ENCODE results near the gene ALDH8A1. TPM values are rescaled to one million over a fixed set of nuclear protein-coding genes. Genes with fewer than 3 reads are reported as not detected.

Gene ALDH8A1, protein sequence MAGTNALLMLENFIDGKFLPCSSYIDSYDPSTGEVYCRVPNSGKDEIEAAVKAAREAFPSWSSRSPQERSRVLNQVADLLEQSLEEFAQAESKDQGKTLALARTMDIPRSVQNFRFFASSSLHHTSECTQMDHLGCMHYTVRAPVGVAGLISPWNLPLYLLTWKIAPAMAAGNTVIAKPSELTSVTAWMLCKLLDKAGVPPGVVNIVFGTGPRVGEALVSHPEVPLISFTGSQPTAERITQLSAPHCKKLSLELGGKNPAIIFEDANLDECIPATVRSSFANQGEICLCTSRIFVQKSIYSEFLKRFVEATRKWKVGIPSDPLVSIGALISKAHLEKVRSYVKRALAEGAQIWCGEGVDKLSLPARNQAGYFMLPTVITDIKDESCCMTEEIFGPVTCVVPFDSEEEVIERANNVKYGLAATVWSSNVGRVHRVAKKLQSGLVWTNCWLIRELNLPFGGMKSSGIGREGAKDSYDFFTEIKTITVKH
- 0.24 TPM in 1 of 2 replicates, not detected in the other for total RNA-seq (2021)
- long read RNA-seq: 0 reads

DNA sequence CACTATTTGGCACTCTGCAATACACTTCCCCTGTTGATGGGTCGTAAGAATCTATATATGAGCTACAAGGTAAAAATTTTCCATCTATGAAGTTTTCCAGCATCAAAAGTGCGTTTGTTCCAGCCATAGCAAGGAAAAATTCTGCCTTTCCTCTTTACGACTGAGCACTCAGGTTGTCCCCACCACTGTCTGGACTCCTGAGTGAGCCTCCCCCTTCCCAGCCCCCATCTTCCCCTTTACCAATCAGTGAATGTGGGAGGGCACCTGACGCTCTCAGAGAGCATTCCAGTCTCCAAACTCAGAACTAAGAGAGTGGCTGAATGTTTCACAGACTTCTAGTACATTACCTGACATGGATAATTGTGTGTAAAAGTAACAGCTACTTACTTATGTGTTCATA, at the start of gene ALDH8A1:
Gene ALDH8A1, minus strand, starts transcription at position 175 of the 400 bp plus-strand sequence. Its CDS starts 48 bp downstream, at position 127.
- no peak within 1 kb of the TSS for H3K14ac ChIP-seq (ENCODE audit: insufficient read depth, low read length)
- no peak within 1 kb of the TSS for H3K4me2 ChIP-seq (ENCODE audit: insufficient read depth, insufficient read length, low read length)
- no peaks in the 10 kb centered on the region for H4K20me1 ChIP-seq (ENCODE audit: control insufficient read depth, insufficient read depth, insufficient read length)
- no peak within 1 kb of the TSS for H4K5ac ChIP-seq (ENCODE audit: insufficient read length, low read depth, low read length)
- H2BK120ac ChIP-seq (ENCODE audit: low read depth, low read length, poor library complexity, severe bottlenecking): no peak within 1 kb of the TSS
- TF ChIP-seq, protein P1, sequence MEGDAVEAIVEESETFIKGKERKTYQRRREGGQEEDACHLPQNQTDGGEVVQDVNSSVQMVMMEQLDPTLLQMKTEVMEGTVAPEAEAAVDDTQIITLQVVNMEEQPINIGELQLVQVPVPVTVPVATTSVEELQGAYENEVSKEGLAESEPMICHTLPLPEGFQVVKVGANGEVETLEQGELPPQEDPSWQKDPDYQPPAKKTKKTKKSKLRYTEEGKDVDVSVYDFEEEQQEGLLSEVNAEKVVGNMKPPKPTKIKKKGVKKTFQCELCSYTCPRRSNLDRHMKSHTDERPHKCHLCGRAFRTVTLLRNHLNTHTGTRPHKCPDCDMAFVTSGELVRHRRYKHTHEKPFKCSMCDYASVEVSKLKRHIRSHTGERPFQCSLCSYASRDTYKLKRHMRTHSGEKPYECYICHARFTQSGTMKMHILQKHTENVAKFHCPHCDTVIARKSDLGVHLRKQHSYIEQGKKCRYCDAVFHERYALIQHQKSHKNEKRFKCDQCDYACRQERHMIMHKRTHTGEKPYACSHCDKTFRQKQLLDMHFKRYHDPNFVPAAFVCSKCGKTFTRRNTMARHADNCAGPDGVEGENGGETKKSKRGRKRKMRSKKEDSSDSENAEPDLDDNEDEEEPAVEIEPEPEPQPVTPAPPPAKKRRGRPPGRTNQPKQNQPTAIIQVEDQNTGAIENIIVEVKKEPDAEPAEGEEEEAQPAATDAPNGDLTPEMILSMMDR (conservative IDR thresholded peaks at IDR 0.05): no peak
- H4K91ac ChIP-seq (ENCODE audit: insufficient read length, low read depth, low read length): no peak within 1 kb of the TSS
- H3T11ph ChIP-seq (ENCODE audit: low read length): no peak within 1 kb of the TSS
- H3K4me1 ChIP-seq (ENCODE audit: insufficient read depth, low read length): no peaks in the 10 kb centered on the region
- H2BK5ac ChIP-seq (ENCODE audit: insufficient read length, low read length): no peak within 1 kb of the TSS
- no peak within 1 kb of the TSS for H2AK5ac ChIP-seq (ENCODE audit: insufficient read length, low read length)
- no peak within 1 kb of the TSS for H3K18ac ChIP-seq (ENCODE audit: insufficient read length, low read depth, low read length)
- H4K8ac ChIP-seq (replicated peaks; ENCODE audit: insufficient read length, low read depth, low read length): no peak within 1 kb of the TSS
- H3K27me3 ChIP-seq (ENCODE audit: insufficient read depth, low read length): no peaks in the 10 kb centered on the region
- H3K9me3 ChIP-seq (ENCODE audit: control insufficient read depth, low read depth, low read length): no peaks in the 10 kb centered on the region
- WGBS (ENCODE audit: extremely low coverage, insufficient read length, low lambda C conversion rate): no CpG with 5 or more reads among the region's 4 CpGs
- no peak within 1 kb of the TSS for H2BK12ac ChIP-seq (ENCODE audit: insufficient read length, low read depth, low read length)
- H3K23ac ChIP-seq (ENCODE audit: insufficient read length, low read depth, low read length): no peak within 1 kb of the TSS
- H2BK20ac ChIP-seq (ENCODE audit: low read depth, low read length, poor library complexity, severe bottlenecking): no peak within 1 kb of the TSS
- no peaks in the 10 kb centered on the region for H3K79me1 ChIP-seq (ENCODE audit: insufficient read depth, low read depth, low read length, poor library complexity, severe bottlenecking)
- Mint-ChIP-seq H3K27me3 (ENCODE audit: low read depth) (no peaks in the 10 kb centered on the region; the same call in 1 of the 2 replicates), H3K4me1 (peaks cover 0 to 6% of the 10 kb centered on the region in 2 experiments; a peak in 1 of 4 replicates), H3K36me3 (ENCODE audit: insufficient read depth in 1 of 3, low read depth in 3 of 3) (no peaks in the 10 kb centered on the region), H3K4me3 (no peak within 1 kb of the TSS), H3K27ac (no peak within 1 kb of the TSS; a peak in 1 of 7 replicates), H3K9me3 (no peaks in the 10 kb centered on the region; a peak in 1 of 5 replicates)
- no peak within 1 kb of the TSS for H3K4ac ChIP-seq (ENCODE audit: low read depth, low read length)
- no peak within 1 kb of the TSS for H3K27ac ChIP-seq (ENCODE audit: insufficient read length, low read depth, low read length)
- no peak within 1 kb of the TSS for H3K9ac ChIP-seq (ENCODE audit: extremely low read depth, insufficient read length, low read length)
- no peaks in the 10 kb centered on the region for H3K79me2 ChIP-seq (ENCODE audit: insufficient read depth, low read length)
- H2BK15ac ChIP-seq (ENCODE audit: low read depth, low read length): no peak within 1 kb of the TSS
- H3K56ac ChIP-seq (ENCODE audit: insufficient read length, low read depth, low read length): no peak within 1 kb of the TSS
- H3K23me2 ChIP-seq (ENCODE audit: insufficient read length, low read depth, low read length, poor library complexity, severe bottlenecking): no peaks in the 10 kb centered on the region
- H2AFZ ChIP-seq (ENCODE audit: low read length): no peak within 1 kb of the TSS
- no peak for DNase-seq
